Measurements from ENCODE around the gene ABCG8.

ABCG8 gene

DNA sequence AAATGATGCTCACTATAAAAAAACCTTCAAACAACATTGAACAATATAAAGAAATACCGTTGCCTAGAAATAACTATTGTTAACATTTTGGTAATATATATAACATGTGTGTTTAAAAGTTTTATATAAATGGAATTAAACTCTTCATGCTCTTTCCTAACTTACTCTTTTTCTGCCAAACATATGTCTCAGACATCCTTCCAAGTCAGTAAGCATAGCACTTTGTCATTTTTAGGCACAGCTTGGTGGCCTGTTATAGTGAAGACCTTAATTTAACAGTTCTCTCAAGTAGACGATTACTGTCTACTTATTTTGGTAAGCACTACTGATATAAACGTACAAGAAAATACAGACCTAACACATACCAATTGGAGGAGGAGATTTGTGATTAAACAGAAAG lies 24.1 kb upstream of the ABCG8 start:
- Mint-ChIP-seq H3K4me1 (ENCODE audit: low read depth) (no peaks in the 10 kb centered on the region), H3K36me3 (peaks cover 5% of the 10 kb centered on the region), H3K27ac (no peak overlapping the region), H3K27me3 (no peaks in the 10 kb centered on the region), H3K9me3 (ENCODE audit: low read depth) (peaks cover 3% of the 10 kb centered on the region), H3K4me3 (no peak overlapping the region)

DNA sequence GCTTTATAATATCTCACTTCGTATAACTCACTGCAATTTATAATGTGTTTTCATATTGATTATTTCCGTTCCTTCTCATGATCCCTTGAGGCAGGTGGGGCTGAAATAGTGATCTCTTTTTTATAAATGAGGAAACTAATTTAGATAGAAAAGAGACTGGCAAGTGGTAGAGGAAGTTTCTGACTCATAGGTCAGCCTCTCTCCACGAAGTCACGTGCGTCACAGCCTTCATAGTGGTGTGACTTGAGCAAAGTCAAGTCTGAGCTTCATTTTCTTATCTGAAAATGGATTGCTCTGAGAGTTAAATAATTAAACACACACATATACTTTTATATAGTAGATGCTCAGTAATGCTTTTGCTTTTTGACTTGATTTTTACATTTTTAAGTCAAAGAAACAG lies 20.0 kb upstream of the ABCG8 start:
- peaks cover 3% of the 10 kb centered on the region for H3K36me3 Mint-ChIP-seq
- peaks cover 8% of the 10 kb centered on the region for H3K27me3 Mint-ChIP-seq
- no peak overlapping the region for H3K27ac Mint-ChIP-seq
- no peaks in the 10 kb centered on the region for H3K4me1 Mint-ChIP-seq (ENCODE audit: low read depth)
- peaks cover 3% of the 10 kb centered on the region for H3K9me3 Mint-ChIP-seq (ENCODE audit: low read depth)
- H3K4me3 Mint-ChIP-seq: no peak overlapping the region

DNA sequence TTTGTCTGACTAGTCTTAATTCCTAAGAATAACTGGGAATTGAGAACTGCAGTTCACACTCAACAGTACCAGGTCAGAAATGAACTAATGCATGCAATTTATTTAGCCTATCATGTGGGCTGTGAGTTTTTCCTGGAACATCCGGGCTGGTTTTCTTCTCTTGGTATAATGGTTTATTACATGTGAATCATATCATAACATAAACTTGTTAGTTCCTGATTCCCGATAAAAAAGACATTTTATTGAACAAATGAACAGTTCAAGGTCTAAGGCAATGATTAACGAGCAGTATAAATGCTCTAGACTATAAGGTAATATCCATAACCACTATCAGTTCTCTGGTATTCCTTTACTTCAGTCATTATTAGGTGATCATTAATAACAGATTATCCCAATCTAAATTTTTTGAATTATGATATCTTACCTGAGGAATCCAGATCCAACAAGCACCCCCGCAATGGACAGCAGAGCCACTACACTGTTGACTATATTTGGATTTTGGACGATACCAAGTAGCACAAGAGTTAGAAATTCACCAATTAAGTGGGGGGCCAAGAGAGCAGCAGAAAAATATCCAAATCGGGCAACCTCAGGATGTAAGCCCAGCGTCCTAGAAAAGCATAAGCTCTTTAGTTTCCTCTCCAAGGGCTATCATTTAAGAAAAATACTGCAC lies 19.1 kb upstream of the ABCG8 start:
- Mint-ChIP-seq H3K4me3 (no peak overlapping the region), H3K36me3 (peaks cover 3% of the 10 kb centered on the region), H3K9me3 (ENCODE audit: low read depth) (peaks cover 3% of the 10 kb centered on the region), H3K27me3 (peaks cover 9% of the 10 kb centered on the region), H3K4me1 (ENCODE audit: low read depth) (no peaks in the 10 kb centered on the region), H3K27ac (no peak overlapping the region)

DNA sequence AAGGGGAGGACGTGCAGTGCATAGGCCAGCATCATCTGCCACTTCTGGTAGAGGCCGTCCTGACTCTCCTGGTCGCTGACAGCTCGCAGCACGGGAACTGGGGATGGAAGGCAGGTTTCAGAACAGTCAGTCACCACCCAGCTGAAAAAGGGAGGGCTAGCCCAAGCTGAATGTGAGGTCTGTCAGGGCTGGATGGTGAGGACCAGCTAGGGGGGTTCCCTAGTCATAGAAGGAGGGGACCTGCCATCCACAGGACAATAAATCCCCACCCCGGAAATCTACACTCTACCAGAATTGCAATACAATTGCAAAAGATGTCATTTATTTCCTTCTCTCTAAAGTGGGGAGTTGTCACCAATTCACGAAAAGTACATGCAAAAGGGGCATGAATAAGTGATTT lies 15.9 kb upstream of the ABCG8 start:
- H3K36me3 Mint-ChIP-seq: no peaks in the 10 kb centered on the region
- no peaks in the 10 kb centered on the region for H3K4me1 Mint-ChIP-seq (ENCODE audit: low read depth)
- peaks cover 9% of the 10 kb centered on the region for H3K27me3 Mint-ChIP-seq

DNA sequence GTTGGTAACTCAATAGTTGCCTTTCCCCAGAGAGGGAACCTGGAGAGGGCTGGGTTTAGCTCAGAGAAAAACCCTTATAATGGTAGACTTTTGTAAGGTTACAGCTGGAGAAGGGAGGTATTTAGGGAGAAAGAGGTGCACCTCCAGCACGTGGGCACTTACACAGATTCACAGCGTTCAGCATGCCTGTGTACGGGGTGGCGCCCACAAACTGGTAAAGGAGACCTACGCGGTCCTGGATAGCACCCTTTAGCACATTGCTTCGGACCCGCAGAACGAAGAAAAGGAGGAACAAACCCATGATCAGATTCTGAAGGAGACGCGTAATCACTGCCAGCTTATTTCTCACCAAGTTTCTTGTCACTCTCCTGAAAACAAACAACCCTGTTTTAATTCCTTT lies 15.0 kb upstream of the ABCG8 start:
- no peaks in the 10 kb centered on the region for H3K36me3 Mint-ChIP-seq
- peaks cover 9% of the 10 kb centered on the region for H3K27me3 Mint-ChIP-seq
- H3K9me3 Mint-ChIP-seq (ENCODE audit: low read depth): no peaks in the 10 kb centered on the region
- H3K27ac Mint-ChIP-seq: no peak overlapping the region
- H3K4me3 Mint-ChIP-seq: no peak overlapping the region
- H3K4me1 Mint-ChIP-seq (ENCODE audit: low read depth): no peaks in the 10 kb centered on the region

More for the DNA sequence above, 15.9 kb upstream of the ABCG8 start:
- Mint-ChIP-seq H3K4me3 (no peak overlapping the region), H3K27ac (no peak overlapping the region), H3K9me3 (ENCODE audit: low read depth) (no peaks in the 10 kb centered on the region)

DNA sequence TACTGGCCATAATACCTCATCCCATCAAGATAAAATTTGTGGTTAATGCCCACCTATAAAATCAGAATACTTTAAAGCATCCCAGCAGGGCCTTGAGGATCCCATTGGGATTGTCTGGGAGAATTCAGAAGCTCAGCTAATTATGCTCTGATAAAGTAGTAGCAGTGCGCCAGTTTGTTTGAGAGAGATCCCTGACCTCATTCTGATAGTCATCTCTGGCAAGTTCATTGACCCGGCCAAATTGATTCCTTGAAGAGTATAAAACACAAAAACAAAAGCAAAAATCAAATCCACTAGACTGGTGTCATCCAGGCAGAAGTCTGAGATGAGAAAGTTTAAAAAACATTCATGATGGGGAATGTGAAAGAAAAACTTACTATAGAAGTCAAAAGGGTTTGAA lies 14.3 kb upstream of the ABCG8 start:
- no peak overlapping the region for H3K4me3 Mint-ChIP-seq
- no peak overlapping the region for H3K27ac Mint-ChIP-seq
- H3K27me3 Mint-ChIP-seq: peaks cover 12% of the 10 kb centered on the region
- H3K36me3 Mint-ChIP-seq: no peaks in the 10 kb centered on the region
- H3K4me1 Mint-ChIP-seq (ENCODE audit: low read depth): no peaks in the 10 kb centered on the region
- H3K9me3 Mint-ChIP-seq (ENCODE audit: low read depth): no peaks in the 10 kb centered on the region

DNA sequence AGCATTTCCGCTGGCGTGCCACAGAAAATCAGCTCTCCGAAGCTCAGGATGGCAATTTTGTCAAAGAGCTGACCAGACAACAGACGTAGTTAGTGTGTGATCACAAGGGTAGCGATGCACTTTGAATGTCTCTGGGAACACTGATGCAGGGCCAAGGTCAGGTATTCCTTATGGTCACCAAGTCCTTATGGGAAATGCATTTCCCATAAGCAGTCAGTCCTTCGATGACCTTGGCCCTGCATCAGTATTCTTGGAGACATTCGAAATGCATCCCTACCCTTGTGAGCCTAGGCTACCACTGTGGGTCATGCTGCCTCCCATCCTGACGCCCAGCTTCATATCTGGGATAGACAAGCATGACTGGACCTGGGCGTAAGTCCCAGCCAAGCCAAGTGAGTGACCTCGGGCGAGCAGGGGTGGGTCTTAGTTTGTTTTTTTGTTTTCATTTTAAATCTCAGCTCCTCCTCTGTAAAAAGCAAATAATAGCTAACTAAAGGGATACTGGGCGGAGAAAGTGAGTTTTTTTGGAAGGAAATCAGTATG lies 13.7 kb upstream of the ABCG8 start:
- H3K27ac Mint-ChIP-seq: no peak overlapping the region
- H3K36me3 Mint-ChIP-seq: no peaks in the 10 kb centered on the region
- no peaks in the 10 kb centered on the region for H3K9me3 Mint-ChIP-seq (ENCODE audit: low read depth)
- peaks cover 14% of the 10 kb centered on the region for H3K27me3 Mint-ChIP-seq
- H3K4me1 Mint-ChIP-seq (ENCODE audit: low read depth): no peaks in the 10 kb centered on the region
- H3K4me3 Mint-ChIP-seq: no peak overlapping the region

DNA sequence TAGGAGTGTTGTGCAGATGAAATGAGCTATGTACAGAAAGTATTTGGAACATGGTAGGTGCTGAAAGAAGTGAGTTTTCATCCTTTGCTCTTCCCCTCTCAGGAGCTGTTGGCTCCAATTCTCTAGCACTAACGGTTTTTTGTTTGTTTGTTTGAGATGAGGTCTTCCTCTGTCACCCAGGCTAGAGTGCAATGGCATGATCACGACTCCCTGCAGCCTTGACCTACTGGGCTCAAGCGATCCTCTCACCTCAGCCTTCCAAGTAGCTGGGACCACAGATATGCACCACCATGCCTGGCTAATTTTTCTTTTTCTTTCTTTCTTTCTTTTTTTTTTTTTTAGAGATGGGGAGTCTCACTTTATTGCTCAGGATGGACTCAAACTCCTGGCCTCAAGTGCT lies 12.9 kb upstream of the ABCG8 start:
- H3K4me3 Mint-ChIP-seq: no peak overlapping the region
- H3K4me1 Mint-ChIP-seq (ENCODE audit: low read depth): no peaks in the 10 kb centered on the region
- peaks cover 13% of the 10 kb centered on the region for H3K27me3 Mint-ChIP-seq
- H3K27ac Mint-ChIP-seq: no peak overlapping the region
- no peaks in the 10 kb centered on the region for H3K9me3 Mint-ChIP-seq (ENCODE audit: low read depth)
- no peaks in the 10 kb centered on the region for H3K36me3 Mint-ChIP-seq

DNA sequence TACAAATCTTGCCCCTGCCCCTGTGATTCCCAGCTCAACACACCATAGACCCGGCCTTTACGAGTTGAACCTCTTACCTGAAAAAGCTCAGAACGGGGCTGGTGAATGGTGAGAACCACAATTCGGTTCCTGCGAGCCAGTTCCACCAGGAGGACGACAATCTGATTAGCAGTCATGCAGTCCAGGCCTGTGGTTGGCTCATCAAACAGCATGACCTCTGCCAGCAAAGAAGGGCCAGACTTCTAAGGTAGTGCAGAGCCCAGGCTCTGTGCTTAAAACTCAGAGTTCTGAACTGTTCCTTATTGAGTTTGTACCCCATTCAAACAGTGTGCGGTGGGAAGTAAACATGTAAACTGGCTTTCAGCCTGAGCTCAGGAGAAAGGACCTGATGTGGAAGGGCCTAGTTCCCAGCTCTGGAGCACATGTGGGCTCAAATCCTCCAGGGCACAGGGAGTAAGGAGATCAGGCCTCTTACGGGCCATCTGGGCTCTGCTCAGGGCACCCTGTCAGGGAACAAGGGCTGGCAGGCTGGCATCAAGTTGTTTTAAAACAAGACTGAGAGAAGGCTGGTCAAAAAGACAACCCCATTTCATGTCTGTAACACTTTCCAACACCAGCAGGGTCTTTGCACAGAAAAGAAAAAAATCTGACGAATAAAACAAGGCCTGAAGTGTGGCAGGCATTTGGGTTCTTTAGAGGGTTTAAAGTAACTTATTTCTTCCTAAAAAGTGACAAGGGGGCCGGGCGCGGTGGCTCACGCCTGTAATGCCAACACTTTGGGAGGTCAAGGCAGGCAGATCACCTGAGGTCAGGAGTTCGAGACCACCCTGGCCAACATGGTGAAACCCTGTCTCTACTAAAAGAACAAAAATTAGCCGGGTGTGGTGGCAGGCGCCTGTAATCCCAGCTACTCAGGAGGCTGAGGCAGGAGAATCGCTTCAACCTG lies 12.2 kb upstream of the ABCG8 start:
- H3K27me3 Mint-ChIP-seq: peaks cover 15% of the 10 kb centered on the region
- H3K36me3 Mint-ChIP-seq: no peaks in the 10 kb centered on the region
- no peaks in the 10 kb centered on the region for H3K9me3 Mint-ChIP-seq (ENCODE audit: low read depth)
- H3K4me3 Mint-ChIP-seq: no peak overlapping the region
- no peak overlapping the region for H3K27ac Mint-ChIP-seq
- peaks cover 3% of the 10 kb centered on the region for H3K4me1 Mint-ChIP-seq (ENCODE audit: low read depth)

DNA sequence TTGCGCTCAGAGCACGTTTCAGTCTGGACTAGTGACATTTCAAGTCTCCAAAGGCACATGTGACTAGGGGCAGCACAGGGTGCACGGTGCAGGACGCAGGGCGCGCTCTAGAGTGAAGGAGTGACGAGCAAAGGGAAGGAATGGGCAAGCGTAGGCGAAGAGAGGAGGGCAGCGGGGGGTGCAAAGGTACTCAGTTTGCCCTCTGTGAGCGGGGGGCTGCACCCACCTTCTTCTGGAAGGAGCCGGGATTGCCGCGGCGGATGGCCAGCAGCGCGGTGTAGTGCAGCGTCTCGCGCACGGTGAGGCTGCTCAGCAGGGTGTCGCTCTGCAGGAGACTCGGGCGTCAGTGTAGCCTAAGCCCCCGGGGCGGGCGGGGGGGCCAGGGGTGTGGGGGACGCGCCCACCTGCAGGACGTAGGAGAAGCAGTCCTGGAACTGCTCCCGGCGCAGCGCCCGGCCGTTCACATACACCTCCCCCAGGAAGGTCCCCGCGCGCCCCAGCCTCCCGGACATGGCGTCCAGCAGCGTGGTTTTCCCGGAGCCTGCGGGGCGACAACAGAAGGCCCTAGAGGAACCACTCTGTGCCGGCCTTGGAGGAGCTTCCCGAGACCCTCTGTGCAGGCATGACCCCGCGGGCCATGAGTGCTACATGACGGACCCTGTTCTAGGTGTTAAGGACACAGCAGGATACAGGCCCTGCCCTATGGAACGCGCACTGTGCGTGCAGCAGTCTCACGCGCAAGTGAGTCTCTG lies 7.1 kb upstream of the ABCG8 start:
- no peak overlapping the region for H3K27ac Mint-ChIP-seq
- H3K4me3 Mint-ChIP-seq: no peak overlapping the region
- H3K36me3 Mint-ChIP-seq: no peaks in the 10 kb centered on the region
- H3K9me3 Mint-ChIP-seq (ENCODE audit: low read depth): no peaks in the 10 kb centered on the region
- peaks cover 3% of the 10 kb centered on the region for H3K4me1 Mint-ChIP-seq (ENCODE audit: low read depth)
- peaks cover 8% of the 10 kb centered on the region for H3K27me3 Mint-ChIP-seq

DNA sequence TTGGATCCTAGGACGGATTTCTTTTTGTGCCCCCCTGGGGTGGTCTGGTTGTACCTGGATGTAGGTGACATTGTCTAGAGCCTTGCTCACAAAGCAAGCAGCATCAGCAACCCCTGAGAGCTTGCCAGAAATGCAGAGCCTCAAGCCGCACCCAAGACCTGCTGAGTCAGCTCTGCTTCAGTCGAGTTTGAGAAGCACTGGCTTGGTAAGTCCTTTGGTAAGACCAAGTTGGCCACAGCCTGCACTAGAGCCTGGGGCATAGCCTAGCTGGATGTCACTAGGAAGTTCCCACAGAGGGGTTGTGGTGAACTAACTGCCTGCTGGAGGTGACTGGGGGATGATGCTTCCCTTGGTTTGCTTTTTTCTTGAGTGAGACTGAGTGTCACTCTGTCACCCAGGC lies 6.3 kb upstream of the ABCG8 start:
- peaks cover 3% of the 10 kb centered on the region for H3K4me1 Mint-ChIP-seq (ENCODE audit: low read depth)
- peaks cover 8% of the 10 kb centered on the region for H3K27me3 Mint-ChIP-seq
- no peaks in the 10 kb centered on the region for H3K9me3 Mint-ChIP-seq (ENCODE audit: low read depth)

DNA sequence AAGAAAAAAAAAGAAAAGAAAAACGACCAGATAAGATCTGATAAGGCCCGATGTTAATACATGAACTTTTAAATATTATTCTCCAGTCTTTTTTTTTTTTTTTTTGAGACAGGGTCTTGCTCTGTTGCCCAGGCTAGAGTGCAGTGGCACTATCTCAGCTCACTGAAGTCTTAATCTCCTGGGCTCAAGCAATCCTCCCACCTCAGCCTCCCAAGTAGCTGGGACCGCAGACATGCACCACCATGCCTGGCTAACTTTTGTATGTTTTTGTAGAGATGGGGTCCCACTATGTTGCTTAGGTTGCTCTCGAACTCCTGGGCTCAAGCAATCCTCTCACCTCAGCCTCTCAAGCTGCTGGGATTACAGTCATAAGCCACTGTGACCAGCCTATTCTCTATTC lies 1.7 kb upstream of the ABCG8 start:
- Mint-ChIP-seq H3K27ac (no peak overlapping the region), H3K27me3 (no peaks in the 10 kb centered on the region), H3K4me1 (ENCODE audit: low read depth) (no peaks in the 10 kb centered on the region), H3K4me3 (no peak overlapping the region), H3K9me3 (ENCODE audit: low read depth) (no peaks in the 10 kb centered on the region), H3K36me3 (no peaks in the 10 kb centered on the region)

More for the DNA sequence above, 6.3 kb upstream of the ABCG8 start:
- Mint-ChIP-seq H3K4me3 (no peak overlapping the region), H3K36me3 (no peaks in the 10 kb centered on the region), H3K27ac (no peak overlapping the region)

DNA sequence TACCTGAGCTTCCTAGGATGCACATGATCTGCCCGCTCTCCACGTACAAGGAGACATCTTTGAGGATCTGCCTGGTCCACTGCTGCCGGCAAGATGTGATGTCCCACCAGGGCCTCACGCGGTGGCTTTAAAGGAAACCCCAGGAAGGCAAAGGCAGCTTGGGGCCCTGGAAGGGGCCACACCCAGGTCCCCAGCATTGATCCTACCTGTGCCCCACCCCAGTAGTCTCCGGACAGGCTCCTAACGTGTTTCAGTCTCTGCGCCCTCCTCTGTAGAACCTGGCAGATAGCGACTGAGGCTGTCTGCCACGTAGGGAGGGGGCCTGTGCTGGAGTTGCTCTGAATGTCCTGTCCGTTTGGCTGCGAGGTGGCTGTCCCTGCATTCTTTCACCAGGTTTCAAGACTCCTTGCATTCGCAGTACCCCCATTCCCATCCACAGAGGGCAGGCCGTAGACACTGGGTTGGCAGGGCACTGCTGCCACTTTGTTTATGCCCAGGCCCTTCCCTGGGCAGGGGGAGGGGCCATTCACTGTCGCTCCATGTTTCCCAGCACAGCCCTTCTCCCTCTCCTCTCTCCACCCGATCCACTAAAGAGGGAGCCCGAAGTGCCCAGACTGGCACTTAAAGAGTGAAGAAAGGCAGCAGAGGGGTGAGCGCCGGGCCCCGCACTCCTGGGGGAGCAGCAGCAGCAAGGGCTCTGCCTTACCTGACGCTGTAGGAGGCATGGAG lies 776 bp upstream of the ABCG8 start:
- Mint-ChIP-seq H3K27me3 (no peaks in the 10 kb centered on the region), H3K27ac (no peak overlapping the region), H3K9me3 (ENCODE audit: low read depth) (no peaks in the 10 kb centered on the region), H3K36me3 (no peaks in the 10 kb centered on the region), H3K4me3 (no peak overlapping the region), H3K4me1 (ENCODE audit: low read depth) (no peaks in the 10 kb centered on the region)

DNA sequence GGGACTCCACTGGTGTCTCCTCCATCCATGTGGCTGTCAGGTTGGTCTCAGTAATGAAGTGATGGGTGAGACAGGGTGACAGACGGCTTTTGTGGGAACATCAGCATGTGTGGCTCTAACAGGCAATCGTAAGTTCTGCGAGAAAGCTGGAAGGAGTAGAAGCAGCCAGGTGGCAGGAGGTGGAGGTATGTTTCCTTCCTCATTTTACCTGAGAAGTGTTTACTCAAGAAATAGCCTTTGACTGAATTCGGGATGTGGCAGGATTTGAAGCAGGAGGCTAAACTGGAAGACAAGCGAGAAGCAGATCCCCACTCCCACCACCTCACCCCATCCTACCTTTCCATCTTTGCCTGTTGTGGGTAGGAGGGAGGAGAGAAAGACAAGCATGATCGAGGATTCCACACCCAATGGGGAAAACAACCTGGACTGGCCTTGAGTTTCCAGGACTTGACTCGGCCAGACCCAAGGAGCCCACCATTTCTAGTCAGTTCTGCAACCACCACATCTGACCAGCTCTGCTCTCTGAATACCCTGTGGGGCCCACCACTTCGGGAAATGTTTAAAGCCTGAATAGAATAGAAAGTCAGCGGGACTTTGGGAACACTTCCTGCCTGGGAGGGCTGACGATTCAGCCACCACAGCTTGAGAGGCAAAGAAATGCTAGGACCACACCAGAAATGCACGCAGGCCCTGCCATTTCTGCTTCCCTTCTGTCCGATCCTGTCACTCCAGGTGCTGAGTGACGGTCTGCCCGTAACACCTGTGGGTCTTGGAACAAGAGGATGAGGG lies 1.2 kb downstream of the ABCG8 start:
- Mint-ChIP-seq H3K36me3 (no peaks in the 10 kb centered on the region), H3K9me3 (ENCODE audit: low read depth) (no peaks in the 10 kb centered on the region), H3K4me1 (ENCODE audit: low read depth) (no peaks in the 10 kb centered on the region), H3K27me3 (no peaks in the 10 kb centered on the region), H3K4me3 (no peak overlapping the region), H3K27ac (no peak overlapping the region)

Measured in activated naive CD8-positive, alpha-beta T cell (primary cell).